Glutamatergic neuron (in vitro differentiated cells): Measurements from ENCODE around the gene SEMA4D. TPM values are rescaled to one million over a fixed set of nuclear protein-coding genes. Genes with fewer than 3 reads are reported as not detected.
"Not testable (repeated sequence)": the region's sequence is repeated elsewhere in the genome, so short reads cannot be mapped to it uniquely, and the experiment has no call there.

Source experiments
- DNase-seq: peaks from one replicate; pipeline ENCODE4 v3.0.0; 2022
- H3K27ac Mint-ChIP-seq: one replicate; pipeline ENCODE4 v1.8.0; 2020; ENCODE audit warnings: mild to moderate bottlenecking, mixed read lengths, inconsistent platforms; ENCODE audit not compliant: unreplicated experiment
- H3K27me3 Mint-ChIP-seq: one replicate; pipeline ENCODE4 v1.8.0; 2020; ENCODE audit warnings: mild to moderate bottlenecking, moderate library complexity, mixed read lengths, inconsistent platforms; ENCODE audit not compliant: unreplicated experiment
- H3K36me3 Mint-ChIP-seq: one replicate; pipeline ENCODE4 v1.8.0; 2020; ENCODE audit warnings: mild to moderate bottlenecking, mixed read lengths, inconsistent platforms; ENCODE audit not compliant: unreplicated experiment
- H3K4me1 Mint-ChIP-seq: one replicate; pipeline ENCODE4 v1.8.0; 2020; ENCODE audit warnings: mild to moderate bottlenecking, low read depth, mixed read lengths, inconsistent platforms; ENCODE audit not compliant: unreplicated experiment
- H3K4me3 Mint-ChIP-seq: one replicate; pipeline ENCODE4 v1.8.0; 2020; ENCODE audit warnings: mild to moderate bottlenecking, mixed read lengths, inconsistent platforms; ENCODE audit not compliant: unreplicated experiment
- H3K9me3 Mint-ChIP-seq: one replicate; pipeline ENCODE4 v1.8.0; 2020; ENCODE audit warnings: mild to moderate bottlenecking, moderate library complexity, mixed read lengths, inconsistent platforms; ENCODE audit not compliant: unreplicated experiment
- CTCF ChIP-seq: fragments of 200-600 bp; sonication (generic); IDR thresholded peaks from one replicate; pipeline ENCODE4 v1.5.0; 2021; ENCODE audit not compliant: partially characterized antibody, unreplicated experiment
- total RNA-seq: library from RNA; stranded (reverse); fragmentation: NEBNext Ultra II Directional; extraction: Animal tissue kit (Norgen Biotek cat#: 25700); gene quantifications from one replicate; pipeline ENCODE4 v1.2.1, GENCODE V29; 2021; ENCODE audit not compliant: unreplicated experiment

The SEMA4D gene
- total RNA-seq, 1 donor from 2014 or later, result 192 TPM

GRCh38 chr9:89350988-89351557 lies 146.8 kb downstream of the SEMA4D start:
- Mint-ChIP-seq H3K4me1 (peaks cover 9% of the 10 kb centered on the region), H3K27ac (no peak overlapping the region), H3K4me3 (no peak overlapping the region), H3K27me3 (no peaks in the 10 kb centered on the region), H3K36me3 (peaks cover 4% of the 10 kb centered on the region), H3K9me3 (peaks cover 2% of the 10 kb centered on the region)
- DNase-seq, result no peak
- TF ChIP-seq CTCF, result no peak

GRCh38 chr9:89349607-89350006 lies 148.3 kb downstream of the SEMA4D start:
- no peak overlapping the region for H3K27ac Mint-ChIP-seq
- H3K4me3 Mint-ChIP-seq, result no peak overlapping the region
- H3K9me3 Mint-ChIP-seq, result peaks cover 2% of the 10 kb centered on the region
- no peaks in the 10 kb centered on the region for H3K27me3 Mint-ChIP-seq
- DNase-seq, result no peak
- H3K4me1 Mint-ChIP-seq, result no peaks in the 10 kb centered on the region
- H3K36me3 Mint-ChIP-seq, result peaks cover 5% of the 10 kb centered on the region
- no peak for TF ChIP-seq CTCF

- Mint-ChIP-seq H3K4me3 (no peak overlapping the region), H3K27ac (no peak overlapping the region), H3K9me3 (peaks cover 3% of the 10 kb centered on the region), H3K36me3 (peaks cover 19% of the 10 kb centered on the region), H3K4me1 (no peaks in the 10 kb centered on the region), H3K27me3 (no peaks in the 10 kb centered on the region)
- DNase-seq, result no peak
- no peak for TF ChIP-seq CTCF
Measured at GRCh38 chr9:89347651-89348050, 150.3 kb downstream of the SEMA4D start.

- no peak for DNase-seq
- Mint-ChIP-seq H3K27me3 (no peaks in the 10 kb centered on the region), H3K36me3 (peaks cover 19% of the 10 kb centered on the region), H3K4me1 (no peaks in the 10 kb centered on the region), H3K27ac (no peak overlapping the region), H3K9me3 (peaks cover 3% of the 10 kb centered on the region), H3K4me3 (no peak overlapping the region)
- no peak for TF ChIP-seq CTCF
Measured at GRCh38 chr9:89346696-89347095, 151.2 kb downstream of the SEMA4D start.

- Mint-ChIP-seq H3K9me3 (peaks cover 1% of the 10 kb centered on the region), H3K36me3 (peaks cover 20% of the 10 kb centered on the region), H3K27ac (no peak overlapping the region), H3K27me3 (no peaks in the 10 kb centered on the region), H3K4me3 (no peak overlapping the region), H3K4me1 (no peaks in the 10 kb centered on the region)
- TF ChIP-seq CTCF, result no peak
- DNase-seq, result no peak
Measured at GRCh38 chr9:89345476-89345875, 152.4 kb downstream of the SEMA4D start.

GRCh38 chr9:89343812-89344211 lies 154.1 kb downstream of the SEMA4D start:
- not testable (repeated sequence) for H3K27ac Mint-ChIP-seq, H3K9me3 Mint-ChIP-seq, H3K4me3 Mint-ChIP-seq, H3K27me3 Mint-ChIP-seq, H3K4me1 Mint-ChIP-seq, DNase-seq
- H3K36me3 Mint-ChIP-seq, result peaks cover 20% of the 10 kb centered on the region
